Effector CD8-positive, alpha-beta T cell (primary cell): ENCODE data around the gene ZNF234.
"Not testable (repeated sequence)": the region's sequence is repeated elsewhere in the genome, so short reads cannot be mapped to it uniquely, and the experiment has no call there.

ENCODE experiments used
- DNase-seq: peaks from one replicate; lab custom pipeline; 2025; lab: John Stamatoyannopoulos, UW

Gene ZNF234

GRCh38 chr19:44180968-44181367, 39.6 kb downstream of the ZNF234 start:
- DNase-seq = no peak

GRCh38 chr19:44182145-44182544, 40.8 kb downstream of the ZNF234 start:
- no peak for DNase-seq

GRCh38 chr19:44190020-44190419, 48.7 kb downstream of the ZNF234 start:
- no peak for DNase-seq

- DNase-seq = no peak
These were observed 50.8 kb downstream of the ZNF234 start for GRCh38 chr19:44192127-44192526.

- DNase-seq = no peak
These were observed 55.4 kb downstream of the ZNF234 start for GRCh38 chr19:44196772-44197171.

GRCh38 chr19:44202470-44202869, 61.1 kb downstream of the ZNF234 start:
- no peak for DNase-seq

GRCh38 chr19:44202974-44203373, 61.6 kb downstream of the ZNF234 start:
- DNase-seq = no peak

GRCh38 chr19:44203877-44204276, 62.5 kb downstream of the ZNF234 start:
- not testable (repeated sequence) for DNase-seq

GRCh38 chr19:44204772-44205171, 63.4 kb downstream of the ZNF234 start:
- DNase-seq = no peak

GRCh38 chr19:44207126-44207803, 65.9 kb downstream of the ZNF234 start:
- DNase-seq = peak; percentile 67
